Fibroblast of the aortic adventitia (primary cell): ENCODE measurements around the gene WDR43. TPM values are rescaled to one million over a fixed set of nuclear protein-coding genes. Genes with fewer than 3 reads are reported as not detected.
A peak's percentile ranks its signal among the peaks of the same experiment; 100 is the strongest.

Source experiments
- DNase-seq: peaks from one replicate; pipeline ENCODE4 v3.0.0-alpha.2; 2010; ENCODE audit warnings: low read depth
- H3K4me3 ChIP-seq: 2 replicates; pipeline ENCODE4 v1.5.1; 2011; ENCODE audit warnings: low read depth, mild to moderate bottlenecking, control low read depth, low read length, moderate library complexity
- small RNA-seq: library from RNA; depleted of rRNA; stranded (forward); fragments of <200 nt; gene quantifications from one replicate; pipeline ENCODE3, GENCODE V24; 2012
- total RNA-seq: library from RNA; depleted of rRNA; stranded (reverse); fragments of >200 nt; gene quantifications from 2 replicates; pipeline ENCODE4 v1.2.3, GENCODE V29; 2012; ENCODE audit warnings: low replicate concordance
- TF ChIP-seq, protein P1 (sequence below): IDR thresholded peaks from 2 replicates; pipeline ENCODE4 v1.5.1; 2011; ENCODE audit warnings: mild to moderate bottlenecking, low read length, control low read depth, inconsistent platforms; ENCODE audit not compliant: insufficient read depth

Gene WDR43
- total RNA-seq, 1 donor, result 80.2 TPM

DNA sequence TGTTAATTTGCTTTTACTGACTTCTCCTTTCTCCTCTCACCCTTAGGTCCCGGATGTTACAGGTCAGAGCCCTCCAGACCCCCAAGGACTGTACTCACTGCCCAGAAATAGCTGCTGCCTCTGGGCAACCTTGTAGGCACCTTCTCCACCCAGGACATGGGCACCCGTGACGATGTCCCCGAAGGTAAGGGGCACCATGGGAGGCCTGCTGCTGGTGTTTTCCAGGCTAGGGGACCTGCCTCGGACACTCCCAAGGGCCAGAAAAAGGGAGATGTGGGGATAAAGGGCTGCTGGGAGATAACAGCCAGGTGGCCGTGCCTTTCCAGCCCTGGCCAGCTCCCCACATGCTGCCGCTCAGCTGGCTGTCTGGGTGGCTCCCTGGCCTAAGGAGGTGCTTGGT is 100.2 kb downstream of the WDR43 start:
- no peak overlapping the region for H3K4me3 ChIP-seq
- TF ChIP-seq, protein P1, sequence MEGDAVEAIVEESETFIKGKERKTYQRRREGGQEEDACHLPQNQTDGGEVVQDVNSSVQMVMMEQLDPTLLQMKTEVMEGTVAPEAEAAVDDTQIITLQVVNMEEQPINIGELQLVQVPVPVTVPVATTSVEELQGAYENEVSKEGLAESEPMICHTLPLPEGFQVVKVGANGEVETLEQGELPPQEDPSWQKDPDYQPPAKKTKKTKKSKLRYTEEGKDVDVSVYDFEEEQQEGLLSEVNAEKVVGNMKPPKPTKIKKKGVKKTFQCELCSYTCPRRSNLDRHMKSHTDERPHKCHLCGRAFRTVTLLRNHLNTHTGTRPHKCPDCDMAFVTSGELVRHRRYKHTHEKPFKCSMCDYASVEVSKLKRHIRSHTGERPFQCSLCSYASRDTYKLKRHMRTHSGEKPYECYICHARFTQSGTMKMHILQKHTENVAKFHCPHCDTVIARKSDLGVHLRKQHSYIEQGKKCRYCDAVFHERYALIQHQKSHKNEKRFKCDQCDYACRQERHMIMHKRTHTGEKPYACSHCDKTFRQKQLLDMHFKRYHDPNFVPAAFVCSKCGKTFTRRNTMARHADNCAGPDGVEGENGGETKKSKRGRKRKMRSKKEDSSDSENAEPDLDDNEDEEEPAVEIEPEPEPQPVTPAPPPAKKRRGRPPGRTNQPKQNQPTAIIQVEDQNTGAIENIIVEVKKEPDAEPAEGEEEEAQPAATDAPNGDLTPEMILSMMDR, result no peak
- no peak for DNase-seq

- TF ChIP-seq, protein P1, result no peak
- no peak for DNase-seq
- no peak overlapping the region for H3K4me3 ChIP-seq
Observed at GRCh38 chr2:28995765-28996750, 101.6 kb downstream of the WDR43 start.

- no peak overlapping the region for H3K4me3 ChIP-seq
- TF ChIP-seq, protein P1, result no peak
- DNase-seq, result no peak
Observed at GRCh38 chr2:28997237-28997846, 102.9 kb downstream of the WDR43 start.

Small RNA genes lying within 50 kb of the gene (small RNA-seq; reads per million reads assigned to genes)
- gene RF00019 (not detected), gene SNORD53 (39.7 reads per million, percentile 96 among the genes with 10 or more reads in this experiment), gene SNORD53B (9.5 reads per million, percentile 93 among the genes with 10 or more reads in this experiment), gene SNORD92 (9.4 reads per million, percentile 93 among the genes with 10 or more reads in this experiment)

Other genes starting within 250 kb of the WDR43 start
- 307 and 330 TPM in 2 replicates for gene PPP1CB, start 142.8 kb upstream of the WDR43 start, total RNA-seq
- gene SPDYA, start 83.8 kb upstream of the WDR43 start, total RNA-seq, result 1.1 and 6.5 TPM in 2 replicates
- gene TRMT61B, start 24.4 kb upstream of the WDR43 start, total RNA-seq, result 14.5 and 15.2 TPM in 2 replicates
- under 0.01 TPM in 1 of 2 replicates, not detected in the other for gene TOGARAM2, start 86.6 kb downstream of the WDR43 start, total RNA-seq
- under 0.01 and 0.08 TPM in 2 replicates for gene PCARE, start 179.9 kb downstream of the WDR43 start, total RNA-seq
- gene CLIP4, start 220.7 kb downstream of the WDR43 start, total RNA-seq, result 73.5 and 97.1 TPM in 2 replicates